Measurements from ENCODE around the gene OR6S1. TPM values are rescaled to one million over a fixed set of nuclear protein-coding genes. Genes with fewer than 3 reads are reported as not detected.

OR6S1 gene
- polyA plus RNA-seq, 1 donor (not counting 4 experiments of a cell fraction or from before 2014, with no cell fraction given) = not detected

DNA sequence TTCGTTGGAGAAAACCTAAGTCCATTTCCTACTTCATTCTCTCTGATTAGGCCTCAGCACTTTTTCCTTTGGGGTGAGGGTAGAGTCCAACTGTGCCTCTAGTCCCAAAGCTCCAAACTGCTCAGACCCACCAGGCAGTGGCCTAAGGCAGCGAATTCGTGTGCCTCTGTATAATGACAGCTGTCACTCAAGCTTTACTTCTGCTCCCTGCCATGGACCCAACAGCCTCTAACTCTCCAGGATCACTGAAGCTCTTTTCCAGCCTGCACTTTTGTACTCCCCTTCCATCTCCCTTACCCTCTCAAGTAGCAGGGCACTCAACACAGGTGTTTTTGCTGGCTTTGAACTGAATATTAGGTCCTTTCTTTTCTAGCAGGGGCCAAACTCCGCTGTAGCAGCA is 14.8 kb upstream of the OR6S1 start:
- Histone ChIP-seq H3K4me2 (ENCODE audit: control insufficient read depth, extremely low read depth, insufficient read depth, low read depth, low read length) (no peak overlapping the region), H4K20me1 (ENCODE audit: control insufficient read depth, extremely low read depth, insufficient read depth, low read length) (no peaks in the 10 kb centered on the region), H3K36me3 (ENCODE audit: control insufficient read depth in 2 of 2, extremely low read depth in 1 of 2, insufficient read depth in 2 of 2, low read length in 2 of 2) (no peaks in the 10 kb centered on the region), H3K27me3 (ENCODE audit: control insufficient read depth, extremely low read depth, insufficient read depth, low read length) (peaks cover 9% of the 10 kb centered on the region), H3K9me3 (ENCODE audit: control insufficient read depth, low read depth, low read length) (no peaks in the 10 kb centered on the region), H3K4me3 (ENCODE audit: control insufficient read depth in 2 of 3, extremely low read depth in 1 of 3, insufficient read depth in 2 of 3, low read depth in 1 of 3, low read length in 3 of 3) (no peak overlapping the region), H3K9ac (ENCODE audit: control insufficient read depth, extremely low read depth, insufficient read depth, low read length) (no peak overlapping the region), H3K27ac (ENCODE audit: control insufficient read depth, insufficient read depth, low read length) (no peak overlapping the region), H2AFZ (ENCODE audit: control insufficient read depth, low read length) (no peak overlapping the region), H3K4me1 (ENCODE audit: control insufficient read depth, extremely low read depth, insufficient read depth, low read length) (no peaks in the 10 kb centered on the region), H3K9me1 (ENCODE audit: control insufficient read depth, extremely low read depth, insufficient read depth, low read length) (no peaks in the 10 kb centered on the region), H3K79me2 (ENCODE audit: control insufficient read depth, insufficient read depth, low read length) (no peaks in the 10 kb centered on the region)
- TF ChIP-seq, protein P1, sequence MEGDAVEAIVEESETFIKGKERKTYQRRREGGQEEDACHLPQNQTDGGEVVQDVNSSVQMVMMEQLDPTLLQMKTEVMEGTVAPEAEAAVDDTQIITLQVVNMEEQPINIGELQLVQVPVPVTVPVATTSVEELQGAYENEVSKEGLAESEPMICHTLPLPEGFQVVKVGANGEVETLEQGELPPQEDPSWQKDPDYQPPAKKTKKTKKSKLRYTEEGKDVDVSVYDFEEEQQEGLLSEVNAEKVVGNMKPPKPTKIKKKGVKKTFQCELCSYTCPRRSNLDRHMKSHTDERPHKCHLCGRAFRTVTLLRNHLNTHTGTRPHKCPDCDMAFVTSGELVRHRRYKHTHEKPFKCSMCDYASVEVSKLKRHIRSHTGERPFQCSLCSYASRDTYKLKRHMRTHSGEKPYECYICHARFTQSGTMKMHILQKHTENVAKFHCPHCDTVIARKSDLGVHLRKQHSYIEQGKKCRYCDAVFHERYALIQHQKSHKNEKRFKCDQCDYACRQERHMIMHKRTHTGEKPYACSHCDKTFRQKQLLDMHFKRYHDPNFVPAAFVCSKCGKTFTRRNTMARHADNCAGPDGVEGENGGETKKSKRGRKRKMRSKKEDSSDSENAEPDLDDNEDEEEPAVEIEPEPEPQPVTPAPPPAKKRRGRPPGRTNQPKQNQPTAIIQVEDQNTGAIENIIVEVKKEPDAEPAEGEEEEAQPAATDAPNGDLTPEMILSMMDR (optimal IDR thresholded peaks at IDR 0.05 in 1 of 3, IDR thresholded peaks at IDR 0.05 in 1 of 3, conservative IDR thresholded peaks at IDR 0.05 in 1 of 3; ENCODE audit: extremely low read depth in 1 of 3, insufficient read depth in 2 of 3, low read length in 3 of 3) = no peak
- TF ChIP-seq EZH2 (IDR thresholded peaks at IDR 0.05; ENCODE audit: low read length) = no peak
- dilution Hi-C loops (cut with MboI; ENCODE audit: extremely low pct_ligation_motif_present, low sequenced_read_pairs) = no loop called here
- DNase-seq (ENCODE audit: low read depth, low spot score) (no peak), FAIRE-seq (no peak)

DNA sequence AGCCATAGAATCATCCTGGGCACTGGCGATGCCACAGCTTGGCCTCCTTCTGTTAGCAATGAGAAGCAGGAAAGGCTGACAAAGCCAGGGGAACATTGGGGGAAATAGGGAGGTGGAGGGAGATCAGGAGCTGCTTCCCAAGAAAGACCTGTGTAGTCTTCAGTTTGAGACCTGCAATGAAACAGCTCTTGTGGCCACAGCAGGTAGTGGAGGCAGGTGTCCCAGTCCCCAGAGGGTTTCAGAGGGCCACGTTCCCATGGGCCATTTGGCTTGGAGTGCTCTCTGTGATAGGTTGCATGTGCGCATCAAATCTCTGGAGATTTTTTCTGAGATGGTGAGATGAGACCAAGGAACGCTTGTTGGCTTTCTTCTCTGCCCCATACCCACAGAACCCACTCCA is 14.4 kb upstream of the OR6S1 start:
- peaks cover 9% of the 10 kb centered on the region for H3K27me3 ChIP-seq (ENCODE audit: control insufficient read depth, extremely low read depth, insufficient read depth, low read length)
- dilution Hi-C loops (cut with MboI; ENCODE audit: extremely low pct_ligation_motif_present, low sequenced_read_pairs) = no loop called here

More for the DNA sequence above, 14.4 kb upstream of the OR6S1 start:
- no peak overlapping the region for H3K9ac ChIP-seq (ENCODE audit: control insufficient read depth, extremely low read depth, insufficient read depth, low read length)
- no peaks in the 10 kb centered on the region for H3K36me3 ChIP-seq (ENCODE audit: control insufficient read depth in 2 of 2, extremely low read depth in 1 of 2, insufficient read depth in 2 of 2, low read length in 2 of 2)
- H3K4me2 ChIP-seq (ENCODE audit: control insufficient read depth, extremely low read depth, insufficient read depth, low read depth, low read length) = no peak overlapping the region
- H4K20me1 ChIP-seq (ENCODE audit: control insufficient read depth, extremely low read depth, insufficient read depth, low read length) = no peaks in the 10 kb centered on the region
- FAIRE-seq (no peak), DNase-seq (ENCODE audit: low read depth, low spot score) (no peak)
- no peak overlapping the region for H3K4me3 ChIP-seq (ENCODE audit: control insufficient read depth in 2 of 3, extremely low read depth in 1 of 3, insufficient read depth in 2 of 3, low read depth in 1 of 3, low read length in 3 of 3)
- H3K27ac ChIP-seq (ENCODE audit: control insufficient read depth, insufficient read depth, low read length) = no peak overlapping the region
- H2AFZ ChIP-seq (ENCODE audit: control insufficient read depth, low read length) = no peak overlapping the region
- TF ChIP-seq, protein P1 (optimal IDR thresholded peaks at IDR 0.05 in 1 of 3, IDR thresholded peaks at IDR 0.05 in 1 of 3, conservative IDR thresholded peaks at IDR 0.05 in 1 of 3; ENCODE audit: extremely low read depth in 1 of 3, insufficient read depth in 2 of 3, low read length in 3 of 3) = no peak
- no peak for TF ChIP-seq EZH2 (IDR thresholded peaks at IDR 0.05; ENCODE audit: low read length)
- no peaks in the 10 kb centered on the region for H3K79me2 ChIP-seq (ENCODE audit: control insufficient read depth, insufficient read depth, low read length)
- no peaks in the 10 kb centered on the region for H3K4me1 ChIP-seq (ENCODE audit: control insufficient read depth, extremely low read depth, insufficient read depth, low read length)
- no peaks in the 10 kb centered on the region for H3K9me3 ChIP-seq (ENCODE audit: control insufficient read depth, low read depth, low read length)
- no peaks in the 10 kb centered on the region for H3K9me1 ChIP-seq (ENCODE audit: control insufficient read depth, extremely low read depth, insufficient read depth, low read length)

Measured in keratinocyte (primary cell).